H1 (cell line): ENCODE measurements around the gene LRRTM4. TPM values are rescaled to one million over a fixed set of nuclear protein-coding genes. Genes with fewer than 3 reads are reported as not detected.

Source experiments
- CTCF ChIA-PET: fragments of 300-600 bp; sonication (Branson Sonifier 250); formaldehyde crosslinking; loops from one replicate; lab custom pipeline; 2021; ENCODE audit not compliant: partially characterized antibody; lab: Charles Lee
- POLR2A ChIA-PET: fragments of 300-600 bp; sonication (Branson Sonifier 250); formaldehyde crosslinking; loops from one replicate; lab custom pipeline; 2021; ENCODE audit warnings: inconsistent platforms; ENCODE audit not compliant: partially characterized antibody; lab: Charles Lee
- DNase-seq, 2 experiments: peaks; one replicate each; pipeline versions ENCODE4 v3.0.0 to v3.0.0-alpha.2; 2010 to 2022; ENCODE audit warnings: low spot score in 2 of 2, low read depth in 1 of 2, mixed read lengths in 1 of 2
- FAIRE-seq: peaks from 2 replicates; lab custom pipeline; 2011; peaks lifted over from hg19 to GRCh38; lab: Jason Lieb, UNC
- H2AFZ ChIP-seq: 2 replicates; pipeline ENCODE4 v1.8.1; 2012; ENCODE audit warnings: low read length, inconsistent platforms
- H2AK5ac ChIP-seq: 2 replicates; pipeline ENCODE4 v1.6.1; 2013; ENCODE audit warnings: low read depth, low read length
- H2BK120ac ChIP-seq: replicated peaks from 2 replicates; pipeline ENCODE3; 2013; ENCODE audit warnings: low read depth, low read length, inconsistent platforms
- H2BK12ac ChIP-seq: 2 replicates; pipeline ENCODE4 v1.6.1; 2013; ENCODE audit warnings: low read depth, low read length
- H2BK15ac ChIP-seq: 2 replicates; pipeline ENCODE4 v1.6.1; 2013; ENCODE audit warnings: low read length
- H2BK20ac ChIP-seq: 2 replicates; pipeline ENCODE4 v1.6.1; 2013; ENCODE audit warnings: low read length
- H2BK5ac ChIP-seq: 2 replicates; pipeline ENCODE4 v1.6.1; 2013; ENCODE audit warnings: low read depth, low read length
- H3K14ac ChIP-seq: 2 replicates; pipeline ENCODE4 v1.6.1; 2013; ENCODE audit warnings: inconsistent platforms; ENCODE audit not compliant: insufficient read length
- H3K18ac ChIP-seq: 2 replicates; pipeline ENCODE4 v1.6.1; 2013; ENCODE audit warnings: low read length; ENCODE audit errors: extremely low read depth
- H3K23ac ChIP-seq: 2 replicates; pipeline ENCODE4 v1.6.1; 2013; ENCODE audit warnings: inconsistent platforms; ENCODE audit not compliant: insufficient read length
- H3K23me2 ChIP-seq: 2 replicates; pipeline ENCODE4 v1.6.1; 2013; ENCODE audit warnings: low read depth, low read length
- H3K27ac ChIP-seq: 2 replicates; pipeline ENCODE4 v1.6.1; 2011; ENCODE audit warnings: low read depth, low read length, inconsistent platforms
- H3K27me3 ChIP-seq, 4 experiments: replicated peaks in 1 of 4; 1 replicate in 1 of 4; 2 replicates in 3 of 4; pipeline versions ENCODE4 v1.6.1 to v1.8.1; 2011 to 2013; ENCODE audit warnings: low read length in 3 of 4, mild to moderate bottlenecking in 3 of 4, inconsistent platforms in 2 of 4, mixed read lengths in 2 of 4, moderate library complexity in 1 of 4; ENCODE audit not compliant: control insufficient read depth in 3 of 4, insufficient read depth in 3 of 4; ENCODE audit errors: extremely low read depth in 1 of 4
- H3K36me3 ChIP-seq, 4 experiments: 2 replicates each; pipeline versions ENCODE4 v1.6.1 to v1.8.1; 2011 to 2013; ENCODE audit warnings: mild to moderate bottlenecking in 4 of 4, low read length in 3 of 4, moderate library complexity in 2 of 4, control low read depth in 1 of 4, inconsistent platforms in 1 of 4; ENCODE audit not compliant: insufficient read depth in 4 of 4, control insufficient read depth in 2 of 4
- H3K4ac ChIP-seq: replicated peaks from 2 replicates; pipeline ENCODE3; 2013; ENCODE audit warnings: low read length, low read depth, mixed read lengths, inconsistent platforms; ENCODE audit not compliant: insufficient read length
- H3K4me1 ChIP-seq, 4 experiments: replicated peaks in 1 of 4; 1 replicate in 1 of 4; 2 replicates in 3 of 4; pipeline versions ENCODE4 v1.6.1 to v1.8.1; 2011 to 2013; ENCODE audit warnings: low read length in 3 of 4, inconsistent platforms in 2 of 4, mixed read lengths in 1 of 4; ENCODE audit not compliant: insufficient read depth in 4 of 4, control insufficient read depth in 3 of 4
- H3K4me2 ChIP-seq, 2 experiments: 2 replicates each; pipeline versions ENCODE4 v1.6.1 to v1.8.1; 2011 to 2013; ENCODE audit warnings: low read depth in 2 of 2, low read length in 2 of 2, control low read depth in 1 of 2, inconsistent platforms in 1 of 2, mild to moderate bottlenecking in 1 of 2; ENCODE audit not compliant: insufficient read depth in 1 of 2
- H3K4me3 ChIP-seq, 4 experiments: fragments of 200-600, 300-600 bp in 1 of 4; sonication (generic), shearing (Covaris generic), sonication (Bioruptor Twin) in 1 of 4; 2 replicates each; pipeline versions ENCODE4 v1.5.1 to v1.8.1; 2011 to 2016; ENCODE audit warnings: low read length in 4 of 4, low read depth in 3 of 4, control low read depth in 2 of 4, inconsistent platforms in 2 of 4, mild to moderate bottlenecking in 2 of 4, mixed read lengths in 1 of 4, moderate library complexity in 1 of 4; ENCODE audit not compliant: insufficient read depth in 2 of 4; ENCODE audit errors: extremely low read depth in 1 of 4
- H3K56ac ChIP-seq: replicated peaks from 2 replicates; pipeline ENCODE3; 2013; ENCODE audit warnings: low read depth, mild to moderate bottlenecking, mixed read lengths, low read length, inconsistent platforms; ENCODE audit not compliant: insufficient read length
- H3K79me1 ChIP-seq: 2 replicates; pipeline ENCODE4 v1.6.1; 2013; ENCODE audit warnings: low read depth, low read length, control low read depth
- H3K79me2 ChIP-seq, 2 experiments: 2 replicates each; pipeline versions ENCODE4 v1.6.1 to v1.8.1; 2012 to 2013; ENCODE audit warnings: low read length in 2 of 2, mild to moderate bottlenecking in 2 of 2, inconsistent platforms in 1 of 2; ENCODE audit not compliant: insufficient read depth in 2 of 2, control insufficient read depth in 1 of 2
- H3K9ac ChIP-seq, 4 experiments: replicated peaks in 1 of 4; 1 replicate in 1 of 4; 2 replicates in 3 of 4; pipeline versions ENCODE4 v1.6.1 to v1.8.1; 2011 to 2013; ENCODE audit warnings: low read depth in 3 of 4, low read length in 3 of 4, control low read depth in 2 of 4, mild to moderate bottlenecking in 2 of 4, moderate library complexity in 2 of 4, inconsistent platforms in 1 of 4; ENCODE audit errors: extremely low read depth in 1 of 4
- H3K9me3 ChIP-seq, 2 experiments: 2 replicates each; pipeline versions ENCODE4 v1.6.1 to v1.8.1; 2012 to 2013; ENCODE audit warnings: mild to moderate bottlenecking in 2 of 2, moderate library complexity in 2 of 2, control low read depth in 1 of 2, inconsistent platforms in 1 of 2, low read depth in 1 of 2, low read length in 1 of 2, mixed read lengths in 1 of 2; ENCODE audit not compliant: insufficient read depth in 2 of 2
- H4K20me1 ChIP-seq, 2 experiments: replicated peaks in 1 of 2; 2 replicates each; pipeline versions ENCODE3 to v1.8.1; 2011 to 2013; ENCODE audit warnings: inconsistent platforms in 2 of 2, low read length in 2 of 2, mild to moderate bottlenecking in 1 of 2; ENCODE audit not compliant: insufficient read depth in 2 of 2, control insufficient read depth in 1 of 2
- H4K5ac ChIP-seq: 2 replicates; pipeline ENCODE4 v1.6.1; 2013; ENCODE audit warnings: low read length, low read depth, mixed read lengths, inconsistent platforms; ENCODE audit not compliant: insufficient read length
- H4K8ac ChIP-seq: 2 replicates; pipeline ENCODE4 v1.8.0; 2013; ENCODE audit warnings: mild to moderate bottlenecking, moderate library complexity, low read length, inconsistent platforms; ENCODE audit not compliant: insufficient read depth; ENCODE audit errors: extremely low read depth
- H4K91ac ChIP-seq: replicated peaks from 2 replicates; pipeline ENCODE3; 2013; ENCODE audit warnings: low read length, mixed read lengths, inconsistent platforms; ENCODE audit not compliant: insufficient read length
- CEBPB ChIP-seq: IDR thresholded peaks from 2 replicates; pipeline ENCODE4 v1.6.1; 2012; ENCODE audit warnings: low read depth, low read length
- POU5F1 ChIP-seq: IDR thresholded peaks from 2 replicates; pipeline ENCODE4 v1.6.1; 2011; ENCODE audit warnings: low read depth, mild to moderate bottlenecking, low read length, moderate library complexity
- WGBS, 2 experiments: shearing (Covaris generic) in 1 of 2; methylation state at CpG; one replicate each; pipeline versions ENCODE4 v1.1.6 to v1.1.7; 2013 to 2015; ENCODE audit warnings: low lambda C conversion rate in 2 of 2, mixed read lengths in 2 of 2, inconsistent platforms in 1 of 2, low coverage in 1 of 2, missing lambda C conversion rate in 1 of 2; ENCODE audit not compliant: insufficient replicate concordance in 2 of 2, insufficient coverage in 1 of 2, insufficient read length in 1 of 2; ENCODE audit errors: extremely low coverage in 1 of 2, missing lambda C conversion rate in 1 of 2; 5-methylcytosine and 5-hydroxymethylcytosine counted together
- polyA plus RNA-seq, 7 experiments: library from polyadenylated mRNA; depleted of rRNA in 3 of 7; stranded (reverse) in 5 of 7; unstranded in 2 of 7; fragments of >200 nt in 5 of 7; fragments of 200-250 nt in 2 of 7; gene quantifications; 1 replicate in 5 of 7; 2 replicates in 1 of 7; 4 replicates in 1 of 7; pipeline versions ENCODE4 v1.2.1 to v1.2.3, GENCODE V29; 2011 to 2013; ENCODE audit warnings: missing spikeins in 2 of 7, mixed read lengths in 2 of 7
- total RNA-seq: library from RNA; stranded (reverse); fragmentation: NEBNext Ultra II Directional; extraction: Animal tissue kit (Norgen Biotek cat#: 25700); gene quantifications from 2 replicates; pipeline ENCODE4 v1.2.1, GENCODE V29; 2021

Gene LRRTM4
- total and polyA plus RNA-seq, 2 of the 8 experiments (the other 6 are each of a cell fraction or from before 2014, with no cell fraction given) = 3.6 to 9.5 TPM

DNA sequence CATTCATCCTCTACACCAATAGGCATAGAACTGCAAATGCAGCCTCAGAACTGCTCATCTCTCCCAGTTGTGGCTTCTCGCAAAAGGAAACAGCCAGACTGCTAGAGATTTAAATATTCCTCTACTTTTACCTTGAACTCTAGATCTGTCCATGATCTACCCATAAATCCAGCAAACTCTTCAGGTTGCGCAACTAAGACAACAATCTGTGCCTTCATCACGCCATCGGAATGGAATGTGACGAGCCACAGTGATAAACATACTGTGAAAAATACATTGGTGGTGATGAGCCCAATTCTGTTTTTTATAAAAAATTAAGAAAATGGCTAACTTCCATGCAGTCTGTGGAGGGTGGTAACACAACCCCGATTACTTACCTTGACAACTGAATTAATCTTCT, 626.7 kb downstream of the LRRTM4 start:
- H3K9me3 ChIP-seq = no peaks in the 10 kb centered on the region
- ChIA-PET CTCF (no interaction called here), POLR2A (no interaction called here)
- no peak overlapping the region for H2BK20ac ChIP-seq
- H2AK5ac ChIP-seq = no peak overlapping the region
- H3K4me3 ChIP-seq = no peak overlapping the region
- H4K91ac ChIP-seq = no peak overlapping the region
- H3K4me2 ChIP-seq = no peak overlapping the region
- 95% methylated on average over 6 of the region's 6 CpGs; no CpG with 5 or more reads in 1 of the 2 experiments for WGBS, 2 experiments
- H3K4me1 ChIP-seq = no peaks in the 10 kb centered on the region
- no peaks in the 10 kb centered on the region for H3K79me2 ChIP-seq
- no peak overlapping the region for H4K5ac ChIP-seq
- H3K27me3 ChIP-seq = no peaks in the 10 kb centered on the region
- no peaks in the 10 kb centered on the region for H3K23me2 ChIP-seq
- H3K9ac ChIP-seq = no peak overlapping the region
- DNase-seq = no peak
- no peak overlapping the region for H3K14ac ChIP-seq
- H4K20me1 ChIP-seq = no peaks in the 10 kb centered on the region
- no peak overlapping the region for H2BK15ac ChIP-seq
- no peak overlapping the region for H4K8ac ChIP-seq
- FAIRE-seq = peak; percentile 45
- no peaks in the 10 kb centered on the region for H3K36me3 ChIP-seq
- H3K18ac ChIP-seq = no peak overlapping the region
- H3K27ac ChIP-seq = no peak overlapping the region
- no peak overlapping the region for H2BK5ac ChIP-seq
- H2BK120ac ChIP-seq = no peak overlapping the region
- no peak overlapping the region for H3K4ac ChIP-seq
- no peak overlapping the region for H3K56ac ChIP-seq
- H3K23ac ChIP-seq = no peak overlapping the region
- TF ChIP-seq CEBPB = peak; percentile 90
- no peak for TF ChIP-seq POU5F1
- H3K79me1 ChIP-seq = no peaks in the 10 kb centered on the region
- no peak overlapping the region for H2AFZ ChIP-seq
- H2BK12ac ChIP-seq = no peak overlapping the region
